Measurements from ENCODE around the gene TNFSF13B. TPM values are rescaled to one million over a fixed set of nuclear protein-coding genes. Genes with fewer than 3 reads are reported as not detected.

TNFSF13B gene
- total and polyA plus RNA-seq, 2 donors (not counting 1 experiment from before 2014, with no cell fraction given), result 2.0 to 4.7 TPM

- no peak overlapping the region for H3K4me3 ChIP-seq (ENCODE audit: control extremely low read depth in 1 of 5, extremely low read depth in 1 of 5, insufficient read depth in 1 of 5, low read depth in 2 of 5, low read length in 4 of 5)
- no peak overlapping the region for H3K4me2 ChIP-seq (replicated peaks; ENCODE audit: low read depth, low read length, poor library complexity, severe bottlenecking)
- no peak overlapping the region for H3K9ac ChIP-seq (ENCODE audit: low read length)
- ATAC-seq (ENCODE audit: low read depth), result no peak
- no peak overlapping the region for H3K27ac ChIP-seq (ENCODE audit: low read length in 2 of 2)
- WGBS (ENCODE audit: insufficient coverage), result no CpG with 5 or more reads among the region's 1 CpG
- H3K27me3 ChIP-seq (replicated peaks in 1 of 4; ENCODE audit: control extremely low read depth in 1 of 4, control insufficient read depth in 3 of 4, insufficient read depth in 4 of 4, low read length in 3 of 4), result no peaks in the 10 kb centered on the region
- Mint-ChIP-seq H3K4me1 (no peaks in the 10 kb centered on the region), H3K27me3 (no peaks in the 10 kb centered on the region), H3K4me3 (no peak overlapping the region), H3K27ac (no peak overlapping the region), H3K9me3 (ENCODE audit: insufficient read depth) (no peaks in the 10 kb centered on the region)
- ChIA-PET POLR2A (no interaction called here), CTCF (interaction anchor here (0.7 kb wide), 1 partner anchor 1019 kb away, joined by 3 read pairs; no protein-coding TSS in a partner anchor)
- no peaks in the 10 kb centered on the region for H3K4me1 ChIP-seq (ENCODE audit: control insufficient read depth in 2 of 2, insufficient read depth in 2 of 2, low read length in 2 of 2)
- no peaks in the 10 kb centered on the region for H3K79me2 ChIP-seq (ENCODE audit: control insufficient read depth, insufficient read depth, low read length)
- TF ChIP-seq EZH2 (IDR thresholded peaks at IDR 0.05; ENCODE audit: borderline replicate concordance, insufficient read depth, low read depth, low read length, poor library complexity, severe bottlenecking) (no peak), CTCF (IDR thresholded peaks at IDR 0.05) (no peak)
- no peak for DNase-seq
- H3K9me3 ChIP-seq (ENCODE audit: control extremely low read depth in 1 of 3, control insufficient read depth in 2 of 3, insufficient read depth in 1 of 3, low read length in 2 of 3), result no peaks in the 10 kb centered on the region
- intact Hi-C loops (cut with micrococcal nuclease), result no loop called here
- H3K36me3 ChIP-seq (replicated peaks in 1 of 2; ENCODE audit: control extremely low read depth in 1 of 2, control insufficient read depth in 1 of 2, extremely low read depth in 1 of 2, insufficient read depth in 2 of 2, low read length in 1 of 2), result peaks cover 0 to 1% of the 10 kb centered on the region in 2 experiments
- no peak overlapping the region for H2AFZ ChIP-seq (ENCODE audit: insufficient read depth, low read depth, low read length, poor library complexity, severe bottlenecking)
- no peaks in the 10 kb centered on the region for H4K20me1 ChIP-seq (ENCODE audit: control insufficient read depth, insufficient read depth, low read length, poor library complexity, severe bottlenecking)
These were observed 8.9 kb downstream of the TNFSF13B start for GRCh38 chr13:108278466-108278865.

GRCh38 chr13:108281901-108282300, 12.4 kb downstream of the TNFSF13B start:
- CTCF ChIA-PET, result interaction anchor here (1.5 kb wide), 1 partner anchor 35 kb away, joined by 3 read pairs; no protein-coding TSS in a partner anchor
- Mint-ChIP-seq H3K4me3 (no peak overlapping the region), H3K4me1 (no peaks in the 10 kb centered on the region), H3K27ac (no peak overlapping the region), H3K9me3 (ENCODE audit: insufficient read depth) (no peaks in the 10 kb centered on the region), H3K27me3 (no peaks in the 10 kb centered on the region)
- H4K20me1 ChIP-seq (ENCODE audit: control insufficient read depth, insufficient read depth, low read length, poor library complexity, severe bottlenecking), result no peaks in the 10 kb centered on the region
- H3K27ac ChIP-seq (ENCODE audit: low read length in 2 of 2), result no peak overlapping the region
- H3K4me1 ChIP-seq (ENCODE audit: control insufficient read depth in 2 of 2, insufficient read depth in 2 of 2, low read length in 2 of 2), result no peaks in the 10 kb centered on the region
- DNase-seq, result no peak
- H3K36me3 ChIP-seq (replicated peaks in 1 of 2; ENCODE audit: control extremely low read depth in 1 of 2, control insufficient read depth in 1 of 2, extremely low read depth in 1 of 2, insufficient read depth in 2 of 2, low read length in 1 of 2), result peaks cover 0 to 1% of the 10 kb centered on the region in 2 experiments
- 100% methylated on average over 1 of the region's 4 CpGs for WGBS (ENCODE audit: insufficient coverage)
- H3K9me3 ChIP-seq (ENCODE audit: control extremely low read depth in 1 of 3, control insufficient read depth in 2 of 3, insufficient read depth in 1 of 3, low read length in 2 of 3), result no peaks in the 10 kb centered on the region
- H3K4me2 ChIP-seq (replicated peaks; ENCODE audit: low read depth, low read length, poor library complexity, severe bottlenecking), result no peak overlapping the region
- H3K27me3 ChIP-seq (replicated peaks in 1 of 4; ENCODE audit: control extremely low read depth in 1 of 4, control insufficient read depth in 3 of 4, insufficient read depth in 4 of 4, low read length in 3 of 4), result no peaks in the 10 kb centered on the region
- no peak overlapping the region for H3K9ac ChIP-seq (ENCODE audit: low read length)
- TF ChIP-seq EZH2 (IDR thresholded peaks at IDR 0.05; ENCODE audit: borderline replicate concordance, insufficient read depth, low read depth, low read length, poor library complexity, severe bottlenecking), result no peak
- no peak for TF ChIP-seq CTCF (IDR thresholded peaks at IDR 0.05)
- POLR2A ChIA-PET, result no interaction called here
- no peak for ATAC-seq (ENCODE audit: low read depth)
- no peak overlapping the region for H3K4me3 ChIP-seq (ENCODE audit: control extremely low read depth in 1 of 5, extremely low read depth in 1 of 5, insufficient read depth in 1 of 5, low read depth in 2 of 5, low read length in 4 of 5)
- intact Hi-C loops (cut with micrococcal nuclease), result no loop called here
- H2AFZ ChIP-seq (ENCODE audit: insufficient read depth, low read depth, low read length, poor library complexity, severe bottlenecking), result no peak overlapping the region
- no peaks in the 10 kb centered on the region for H3K79me2 ChIP-seq (ENCODE audit: control insufficient read depth, insufficient read depth, low read length)
